Activated CD8-positive, alpha-beta memory T cell treated with anti-CD3 and anti-CD28 coated beads for 36 hours (primary cell): ENCODE results near the gene CTBP2. TPM values are rescaled to one million over a fixed set of nuclear protein-coding genes. Genes with fewer than 3 reads are reported as not detected.
"Not testable (repeated sequence)": the region's sequence is repeated elsewhere in the genome, so short reads cannot be mapped to it uniquely, and the experiment has no call there.

Source experiments
- CTCF ChIA-PET: fragments of 350-600 bp; sonication (Branson Sonifier 250); formaldehyde crosslinking; loops from one replicate; lab custom pipeline; 2021; ENCODE audit warnings: antibody characterized with exemption; lab: Charles Lee
- POLR2A ChIA-PET: fragments of 350-600 bp; sonication (Branson Sonifier 250); formaldehyde crosslinking; loops from one replicate; lab custom pipeline; 2021; ENCODE audit warnings: antibody characterized with exemption; lab: Charles Lee
- total RNA-seq, 2 experiments: library from RNA; stranded (reverse); gene quantifications; one replicate each; pipeline ENCODE4 v1.2.3, GENCODE V29; 2021

Gene CTBP2
- total RNA-seq, 2 experiments from 2014 or later: 0.99 to 1.2 TPM

DNA sequence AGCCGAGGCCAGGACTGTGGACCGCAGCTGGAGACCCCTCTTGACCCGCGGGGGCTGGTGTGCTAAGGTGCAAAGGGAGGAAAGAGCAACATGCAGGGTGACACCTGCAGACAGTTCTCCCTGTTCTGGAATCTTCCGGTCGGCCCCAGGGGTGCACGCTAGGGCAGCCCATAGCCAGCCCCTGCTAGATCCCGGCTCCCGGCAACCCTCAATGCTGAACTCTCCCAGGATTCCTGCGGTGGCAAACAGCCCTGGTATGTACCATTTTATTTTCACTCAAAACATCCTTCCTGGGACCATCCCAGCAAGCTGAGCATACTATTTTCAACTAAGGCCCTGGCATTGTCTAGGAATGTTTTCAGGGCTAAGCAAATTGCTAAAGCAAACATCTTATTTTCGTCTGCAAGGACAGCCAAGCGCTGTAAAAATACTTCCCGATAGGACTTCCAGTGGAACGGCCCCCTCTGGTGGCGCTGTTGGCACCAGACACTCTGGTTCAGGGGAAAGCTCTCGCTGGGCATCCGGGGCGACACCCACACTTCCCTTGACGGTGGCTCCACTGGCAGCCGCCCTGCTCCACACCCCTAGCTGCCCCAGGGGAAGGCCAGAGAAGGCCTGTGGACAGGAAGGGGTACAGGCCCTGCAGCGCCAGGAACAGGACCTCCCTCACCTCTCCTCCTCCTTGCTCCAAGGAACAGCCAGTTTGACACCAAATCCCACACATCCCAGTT lies 99.4 kb downstream of the CTBP2 start:
- ChIA-PET CTCF (interaction anchor here (0.9 kb wide), 1 partner anchor 14 kb away, joined by 3 read pairs; no protein-coding TSS in a partner anchor), POLR2A (no interaction called here)

DNA sequence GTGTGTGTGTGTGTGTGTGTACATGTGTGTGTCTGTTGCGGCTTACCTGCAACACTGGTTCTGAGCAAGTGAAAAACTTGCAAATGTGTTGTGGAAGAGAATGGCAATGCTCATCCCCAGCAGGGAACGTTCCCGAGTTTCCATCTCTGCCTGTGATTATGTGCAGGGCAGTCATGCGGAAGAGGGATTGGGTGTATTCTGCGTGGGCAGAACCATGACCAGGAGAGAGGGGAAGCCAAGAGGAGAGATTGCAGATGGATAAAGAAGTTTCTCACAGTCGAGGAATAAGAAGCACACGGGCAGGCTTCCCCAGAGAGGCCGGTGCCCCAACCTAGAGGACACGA lies 99.9 kb downstream of the CTBP2 start:
- ChIA-PET POLR2A (no interaction called here), CTCF (no interaction called here)

DNA sequence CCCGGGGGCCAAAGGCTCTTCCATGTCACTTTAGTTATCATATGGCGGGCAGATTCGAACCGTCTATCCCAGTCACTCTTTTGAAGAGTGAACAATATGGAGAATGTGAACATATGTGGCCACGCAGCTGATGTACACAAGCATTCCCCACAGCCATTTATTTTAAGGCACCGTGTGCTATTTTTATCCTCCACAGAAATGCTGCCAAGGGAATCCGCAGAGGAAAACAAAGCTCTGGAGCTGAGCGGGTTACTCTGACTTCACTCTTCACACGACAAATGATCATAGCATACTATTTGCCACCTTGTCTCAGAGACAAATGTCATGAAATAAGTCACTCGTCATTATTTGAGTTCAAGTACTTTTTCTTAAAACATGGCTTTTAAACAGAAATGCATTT lies 100.3 kb downstream of the CTBP2 start:
- ChIA-PET POLR2A (no interaction called here), CTCF (no interaction called here)

DNA sequence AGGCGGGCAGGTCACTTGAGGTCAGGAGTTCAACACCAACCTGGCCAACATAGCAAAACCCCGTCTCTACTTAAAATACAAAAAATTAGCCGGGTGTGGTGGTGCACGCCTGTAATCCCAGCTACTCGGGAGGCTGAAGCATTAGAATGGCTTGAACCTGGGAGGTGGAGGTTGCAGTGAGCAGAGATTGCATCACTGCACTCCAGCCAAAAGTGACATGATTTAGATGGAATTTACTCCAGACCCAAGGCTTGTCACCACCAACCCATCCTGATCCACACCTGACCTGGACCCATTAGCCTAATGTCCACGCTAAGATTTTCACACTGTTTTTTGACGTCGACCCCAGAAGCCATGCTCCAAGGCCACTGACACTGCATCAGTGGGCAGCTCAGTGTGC lies 101.0 kb downstream of the CTBP2 start:
- CTCF ChIA-PET, POLR2A ChIA-PET: not testable (repeated sequence)

- ChIA-PET POLR2A (no interaction called here), CTCF (no interaction called here)
These were observed 103.0 kb downstream of the CTBP2 start for GRCh38 chr10:125057158-125058001.

- ChIA-PET CTCF (no interaction called here), POLR2A (no interaction called here)
These were observed 103.9 kb downstream of the CTBP2 start for GRCh38 chr10:125056161-125057132.

- CTCF ChIA-PET: no interaction called here
- POLR2A ChIA-PET: no interaction called here
These were observed 104.9 kb downstream of the CTBP2 start for GRCh38 chr10:125055446-125055845.

DNA sequence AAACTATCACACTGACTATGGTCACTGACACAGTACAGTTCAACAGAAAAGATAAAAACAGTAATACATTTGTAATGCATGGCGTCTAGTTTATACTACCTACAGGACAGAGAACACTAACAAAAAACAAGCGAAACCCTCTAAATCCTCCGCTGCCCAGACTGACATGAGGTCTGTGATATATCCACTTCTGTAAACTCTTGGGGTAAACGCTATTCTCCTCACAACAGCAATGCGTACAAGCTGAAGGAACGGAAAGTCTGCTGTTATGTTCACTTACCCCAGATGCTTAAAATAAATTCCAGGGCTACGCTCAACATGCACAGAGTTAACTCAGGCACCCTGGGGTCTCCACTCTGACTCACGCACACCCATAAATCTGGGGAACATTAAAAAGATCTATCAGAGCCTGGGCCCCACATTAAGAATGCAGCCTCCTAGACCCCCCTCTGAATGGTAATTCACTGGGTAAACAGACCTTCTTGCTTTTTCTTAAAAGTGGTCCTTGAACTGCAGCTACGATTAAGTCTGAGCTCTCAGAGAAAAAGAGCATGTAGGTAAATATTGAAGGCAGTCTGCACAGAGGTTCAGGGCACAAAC lies 105.6 kb downstream of the CTBP2 start:
- ChIA-PET CTCF (no interaction called here), POLR2A (no interaction called here)

DNA sequence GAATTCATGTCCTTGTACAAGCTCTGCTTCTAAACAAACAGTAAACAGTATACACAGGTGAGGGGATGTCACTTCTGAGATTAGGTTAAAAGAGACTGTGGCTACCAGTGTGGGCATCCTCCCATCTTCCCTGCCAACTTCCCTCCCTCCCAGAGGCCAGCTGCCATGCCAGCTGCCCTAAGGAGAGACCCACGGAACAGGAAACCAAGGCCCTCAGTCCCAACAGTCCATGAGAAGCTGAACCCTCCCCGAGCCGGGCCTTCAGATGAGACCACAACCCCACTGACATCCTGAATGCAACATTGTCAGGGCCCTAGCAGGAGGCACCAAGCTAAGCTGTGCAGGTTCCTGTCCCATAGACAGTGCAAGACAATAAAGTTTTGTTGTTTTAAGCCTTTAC lies 106.1 kb downstream of the CTBP2 start:
- ChIA-PET CTCF (no interaction called here), POLR2A (no interaction called here)

DNA sequence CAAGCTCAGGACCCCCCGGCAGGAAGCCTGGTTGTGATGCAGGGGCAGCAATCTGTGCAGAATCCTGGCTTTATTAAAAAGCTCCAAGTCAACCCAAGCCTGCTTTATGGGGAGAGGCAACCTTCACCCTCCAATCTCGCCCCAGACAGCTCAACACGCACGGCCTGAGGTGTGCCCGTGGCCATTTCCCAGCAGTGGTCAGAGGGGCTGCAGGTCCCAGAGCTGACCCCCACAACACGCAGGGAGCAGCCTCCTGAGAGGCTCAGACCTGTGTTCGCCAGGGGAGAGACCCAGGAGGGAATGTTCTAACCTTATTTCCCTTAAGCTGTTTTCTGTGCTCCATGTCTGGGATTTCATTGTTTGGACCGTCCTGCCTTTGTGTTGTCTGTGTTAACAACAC lies 108.2 kb downstream of the CTBP2 start:
- POLR2A ChIA-PET: no interaction called here

DNA sequence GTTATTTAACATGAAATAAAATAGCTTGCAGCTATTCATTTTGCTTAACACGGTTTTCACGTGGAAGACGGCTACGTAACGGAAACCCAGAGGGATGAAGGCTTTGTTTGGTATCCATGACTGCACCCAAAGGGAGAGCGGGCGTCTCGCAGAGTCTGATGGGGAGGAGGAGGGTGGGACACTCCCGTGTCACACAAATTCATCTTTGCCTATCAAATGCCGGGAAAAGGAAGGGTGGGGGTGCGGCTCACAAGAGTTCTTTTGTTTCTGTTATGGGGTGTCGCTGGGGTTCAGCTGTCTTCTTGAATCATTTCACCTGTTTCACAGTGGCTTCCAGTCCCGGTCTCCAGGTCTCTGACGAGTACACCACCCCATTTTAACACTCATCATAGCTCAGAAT lies 110.0 kb downstream of the CTBP2 start:
- CTCF ChIA-PET: interaction anchor here (0.6 kb wide), 1 partner anchor 107 kb away, joined by 4 read pairs; no protein-coding TSS in a partner anchor
- POLR2A ChIA-PET: no interaction called here

More for the DNA sequence above, 108.2 kb downstream of the CTBP2 start:
- CTCF ChIA-PET: no interaction called here

DNA sequence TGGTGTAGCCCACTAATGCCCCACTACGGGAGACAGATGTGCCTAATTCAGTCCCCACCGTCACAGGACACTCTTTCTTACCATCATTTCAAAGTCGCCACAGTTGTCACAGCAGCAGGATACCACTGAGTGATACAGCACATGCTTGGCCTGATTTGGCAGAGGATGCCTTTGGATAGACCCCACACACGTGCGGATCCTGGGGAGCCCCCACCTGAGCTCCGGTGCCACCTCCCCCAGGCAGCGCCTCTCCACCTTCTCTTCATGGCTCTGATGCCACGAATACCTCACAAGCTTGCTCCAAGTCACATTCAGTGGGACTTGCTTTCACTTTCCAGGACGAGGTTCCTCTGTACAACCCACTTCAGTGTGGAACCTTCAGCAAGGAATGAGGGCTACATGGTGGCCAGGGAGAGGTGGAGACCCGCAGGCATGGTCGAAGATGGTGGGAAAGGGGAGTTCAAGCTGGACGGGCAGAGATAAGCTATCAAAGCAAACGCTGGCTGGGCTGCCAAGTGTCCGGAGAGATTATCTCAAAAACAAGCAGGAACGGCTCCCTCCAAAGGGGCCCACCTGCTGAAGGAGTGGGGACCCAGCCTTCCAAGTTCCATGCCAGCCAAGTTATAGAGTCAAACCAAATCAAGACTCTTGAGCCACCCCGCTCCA lies 111.0 kb downstream of the CTBP2 start:
- ChIA-PET POLR2A (no interaction called here), CTCF (no interaction called here)

GRCh38 chr10:125048094-125048864 lies 112.1 kb downstream of the CTBP2 start:
- ChIA-PET POLR2A (no interaction called here), CTCF (interaction anchor here (0.7 to 1.7 kb wide), 11 partner anchors 9 to 707 kb away, joined by 3 to 6 read pairs (median 3); no protein-coding TSS in a partner anchor)

DNA sequence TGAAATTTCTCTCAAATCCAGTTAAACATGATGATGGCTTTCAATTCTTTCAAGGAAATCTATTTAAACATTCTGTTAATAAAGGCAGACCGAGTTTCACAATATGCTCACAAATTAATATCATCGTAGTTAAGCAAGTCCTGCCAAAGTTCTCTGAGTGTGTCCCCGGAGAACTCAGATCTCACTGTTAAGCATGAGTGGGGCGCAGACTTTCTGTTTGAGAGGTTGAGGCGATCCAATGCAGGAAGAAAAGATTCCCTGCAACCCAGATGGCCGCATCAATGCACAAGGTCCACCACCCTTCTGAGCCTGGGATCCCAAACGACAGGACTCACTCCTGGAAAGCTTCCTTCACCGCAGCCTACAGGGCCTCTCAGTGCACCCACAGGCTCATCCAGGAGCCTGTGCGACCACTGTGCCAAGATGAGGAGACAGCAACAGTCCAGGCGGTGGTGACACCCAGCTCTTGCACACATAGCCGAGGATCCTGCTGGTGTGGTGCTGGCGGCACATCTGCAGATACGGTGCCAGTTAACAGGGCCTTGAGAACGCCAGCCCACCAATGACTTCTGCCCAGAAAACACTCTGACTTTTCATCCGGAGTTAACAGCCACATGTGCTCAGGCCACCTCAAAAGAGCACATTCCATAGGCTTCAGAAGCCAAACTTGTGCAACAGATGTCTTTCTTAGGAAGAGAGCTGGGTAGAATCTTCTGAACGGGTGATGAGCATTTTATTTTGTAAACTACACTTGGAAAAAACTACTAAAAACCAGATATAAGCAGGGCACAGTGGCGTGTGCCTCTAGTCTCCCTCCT lies 116.3 kb downstream of the CTBP2 start:
- CTCF ChIA-PET: no interaction called here
- POLR2A ChIA-PET: no interaction called here

- CTCF ChIA-PET: no interaction called here
- POLR2A ChIA-PET: no interaction called here
These were observed 118.4 kb downstream of the CTBP2 start for GRCh38 chr10:125041856-125042506.

GRCh38 chr10:125039354-125039769 lies 121.0 kb downstream of the CTBP2 start:
- POLR2A ChIA-PET: no interaction called here
- CTCF ChIA-PET: interaction anchor here (1.2 kb wide), 1 partner anchor 9 kb away, joined by 4 read pairs; no protein-coding TSS in a partner anchor
